Naive thymus-derived CD4-positive, alpha-beta T cell (primary cell): ENCODE measurements around the gene PTPRT. TPM values are rescaled to one million over a fixed set of nuclear protein-coding genes. Genes with fewer than 3 reads are reported as not detected.

ENCODE experiments used
- ATAC-seq: fragments of 150-1000 bp; cut with Tn5 transposase; 2 replicates; pipeline ENCODE4 v1.10.0; 2021; ENCODE audit warnings: mild to moderate bottlenecking, moderate library complexity
- CTCF ChIA-PET: fragments of 350-600 bp; sonication (Branson Sonifier 250); formaldehyde crosslinking; loops from one replicate; lab custom pipeline; 2021; ENCODE audit warnings: antibody characterized with exemption; lab: Charles Lee
- POLR2A ChIA-PET: fragments of 350-600 bp; sonication (Branson Sonifier 250); formaldehyde crosslinking; loops from one replicate; lab custom pipeline; 2021; ENCODE audit warnings: antibody characterized with exemption, inconsistent platforms; lab: Charles Lee
- DNase-seq, 9 donors: peaks; one replicate each; pipeline versions ENCODE4 v3.0.0 to v3.0.0-alpha.2; 2020 to 2022; ENCODE audit warnings: mixed read lengths in 1 of 9
- H3K27ac ChIP-seq: one replicate; pipeline ENCODE4 v1.7.0; 2013; ENCODE audit warnings: mild to moderate bottlenecking, low read depth, low read length, moderate library complexity
- H3K27me3 ChIP-seq, 2 donors: one replicate each; pipeline ENCODE4 v1.7.0; 2013; ENCODE audit warnings: low read length in 2 of 2, mild to moderate bottlenecking in 2 of 2, moderate library complexity in 2 of 2; ENCODE audit not compliant: control insufficient read depth in 2 of 2, insufficient read depth in 2 of 2
- H3K36me3 ChIP-seq, 3 experiments: 1 replicate in 2 of 3; 2 replicates in 1 of 3; pipeline ENCODE4 v1.7.0; 2013; ENCODE audit warnings: low read length in 3 of 3, mild to moderate bottlenecking in 3 of 3, moderate library complexity in 1 of 3; ENCODE audit not compliant: insufficient read depth in 3 of 3, control insufficient read depth in 2 of 3
- H3K4me1 ChIP-seq, 2 donors: one replicate each; pipeline ENCODE4 v1.7.0; 2013; ENCODE audit warnings: low read length in 2 of 2, mild to moderate bottlenecking in 2 of 2, moderate library complexity in 1 of 2; ENCODE audit not compliant: control insufficient read depth in 2 of 2, insufficient read depth in 2 of 2
- H3K4me3 ChIP-seq: 2 replicates; pipeline ENCODE4 v1.7.0; 2013; ENCODE audit warnings: mild to moderate bottlenecking, low read length
- H3K9me3 ChIP-seq, 3 experiments: 1 replicate in 2 of 3; 2 replicates in 1 of 3; pipeline ENCODE4 v1.7.0; 2013; ENCODE audit warnings: low read length in 3 of 3; ENCODE audit not compliant: control insufficient read depth in 2 of 3
- H3K27ac Mint-ChIP-seq, 9 donors: one replicate each; pipeline ENCODE4 v1.8.0; 2020 to 2022; ENCODE audit warnings: mixed read lengths in 9 of 9, mild to moderate bottlenecking in 8 of 9, moderate library complexity in 5 of 9, inconsistent platforms in 2 of 9
- H3K27me3 Mint-ChIP-seq, 5 donors: one replicate each; pipeline ENCODE4 v1.8.0; 2021 to 2022; ENCODE audit warnings: mixed read lengths in 5 of 5, mild to moderate bottlenecking in 1 of 5
- H3K36me3 Mint-ChIP-seq, 5 donors: one replicate each; pipeline ENCODE4 v1.8.0; 2020 to 2022; ENCODE audit warnings: mixed read lengths in 5 of 5, mild to moderate bottlenecking in 3 of 5, inconsistent platforms in 1 of 5
- H3K4me1 Mint-ChIP-seq, 7 donors: one replicate each; pipeline ENCODE4 v1.8.0; 2020 to 2022; ENCODE audit warnings: mixed read lengths in 7 of 7, mild to moderate bottlenecking in 3 of 7, inconsistent platforms in 1 of 7
- H3K4me3 Mint-ChIP-seq, 10 donors: one replicate each; pipeline ENCODE4 v1.8.0; 2020 to 2022; ENCODE audit warnings: mild to moderate bottlenecking in 10 of 10, mixed read lengths in 10 of 10, moderate library complexity in 6 of 10, inconsistent platforms in 2 of 10
- H3K9me3 Mint-ChIP-seq, 11 donors: one replicate each; pipeline ENCODE4 v1.8.0; 2020 to 2022; ENCODE audit warnings: mixed read lengths in 11 of 11, mild to moderate bottlenecking in 4 of 11, inconsistent platforms in 1 of 11, moderate library complexity in 1 of 11
- intact Hi-C, 2 donors: fragments of 100-400 bp; cut with micrococcal nuclease; formaldehyde crosslinking; loops; one replicate each; pipeline ENCODE4 v1.15.1; 2023
- polyA plus RNA-seq, 2 donors: library from polyadenylated mRNA; unstranded; fragments of 300-500 nt; fragmentation: Illumina TruSeq; gene quantifications; one replicate each; pipeline ENCODE4 v1.2.3, GENCODE V29; 2021
- total RNA-seq, 6 experiments: library from RNA in 5 of 6; stranded (reverse) in 5 of 6; gene quantifications; 1 replicate in 5 of 6; 2 replicates in 1 of 6; pipeline ENCODE4 v1.2.3 and lab custom pipeline; 2021 to 2026

The PTPRT gene
- total and polyA plus RNA-seq, 7 experiments from 2014 or later = not detected

- Histone ChIP-seq H3K27me3 (no peaks in the 10 kb centered on the region), H3K4me3 (no peak overlapping the region), H3K36me3 (no peaks in the 10 kb centered on the region), H3K9me3 (no peaks in the 10 kb centered on the region), H3K4me1 (no peaks in the 10 kb centered on the region), H3K27ac (no peak overlapping the region)
- ChIA-PET POLR2A (no interaction called here), CTCF (no interaction called here)
- H3K9me3 Mint-ChIP-seq = peaks cover 0 to 9% (median 5%) of the 10 kb centered on the region in 11 donors
- no peaks in the 10 kb centered on the region for H3K4me1 Mint-ChIP-seq
- H3K27me3 Mint-ChIP-seq = peaks cover 0 to 5% (median 4%) of the 10 kb centered on the region in 5 donors
- ATAC-seq = no peak
- no peak overlapping the region for H3K27ac Mint-ChIP-seq
- intact Hi-C loops = no loop called here
- peaks cover 0 to 5% (median 0%) of the 10 kb centered on the region in 5 donors for H3K36me3 Mint-ChIP-seq
- DNase-seq = no peak
- H3K4me3 Mint-ChIP-seq = no peak overlapping the region
Observed at GRCh38 chr20:42988319-42988718, 201.4 kb downstream of the PTPRT start.

GRCh38 chr20:42987376-42988114, 202.2 kb downstream of the PTPRT start:
- peaks cover 0 to 9% (median 5%) of the 10 kb centered on the region in 11 donors for H3K9me3 Mint-ChIP-seq
- Histone ChIP-seq H3K36me3 (no peaks in the 10 kb centered on the region), H3K9me3 (no peaks in the 10 kb centered on the region), H3K27ac (no peak overlapping the region), H3K4me1 (no peaks in the 10 kb centered on the region), H3K4me3 (no peak overlapping the region), H3K27me3 (no peaks in the 10 kb centered on the region)
- H3K4me1 Mint-ChIP-seq = no peaks in the 10 kb centered on the region
- intact Hi-C loops = no loop called here
- ATAC-seq (no peak), DNase-seq (no peak)
- no peak overlapping the region for H3K4me3 Mint-ChIP-seq
- H3K27ac Mint-ChIP-seq = no peak overlapping the region
- peaks cover 0 to 5% (median 0%) of the 10 kb centered on the region in 5 donors for H3K36me3 Mint-ChIP-seq
- POLR2A ChIA-PET = no interaction called here
- H3K27me3 Mint-ChIP-seq = peaks cover 0 to 8% (median 5%) of the 10 kb centered on the region in 5 donors
- CTCF ChIA-PET = no interaction called here

DNA sequence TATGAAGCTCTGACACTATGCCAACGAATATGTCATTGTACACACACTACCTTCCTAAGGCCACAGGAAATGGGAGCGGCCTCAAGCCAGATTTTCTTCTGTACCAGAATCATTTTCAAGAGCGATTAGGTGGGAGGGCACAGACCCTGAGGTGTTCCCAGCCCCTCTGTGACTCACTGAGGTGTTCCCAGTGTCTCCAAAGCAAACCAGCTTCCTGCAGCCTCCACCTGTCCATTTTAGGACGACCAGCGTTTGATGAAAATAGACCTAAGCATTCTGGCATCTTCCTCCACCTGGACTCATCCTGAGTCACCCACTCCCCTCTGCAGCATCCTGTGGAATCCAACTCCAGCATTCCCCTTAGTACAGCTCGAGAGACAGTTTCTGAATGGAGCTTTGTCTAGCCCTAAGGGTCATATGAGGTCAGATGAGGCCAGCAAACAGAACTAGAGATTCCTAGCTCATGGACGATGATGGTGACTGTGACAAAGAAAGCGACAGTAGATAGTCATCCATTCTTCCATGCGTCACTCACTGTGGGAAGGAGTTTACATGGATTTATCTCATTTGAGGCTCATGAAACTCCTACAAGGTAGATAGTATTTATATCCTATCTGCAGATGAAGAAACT, 203.4 kb downstream of the PTPRT start:
- Mint-ChIP-seq H3K36me3 (peaks cover 0 to 5% (median 0%) of the 10 kb centered on the region in 5 donors), H3K27ac (no peak overlapping the region), H3K4me3 (no peak overlapping the region), H3K4me1 (no peaks in the 10 kb centered on the region), H3K27me3 (peaks cover 0 to 13% (median 9%) of the 10 kb centered on the region in 5 donors), H3K9me3 (peaks cover 0 to 13% (median 5%) of the 10 kb centered on the region in 11 donors)
- intact Hi-C loops = no loop called here
- H3K27me3 ChIP-seq = no peaks in the 10 kb centered on the region
- no peak overlapping the region for H3K4me3 ChIP-seq
- no peak overlapping the region for H3K27ac ChIP-seq
- H3K9me3 ChIP-seq = no peaks in the 10 kb centered on the region
- ATAC-seq = no peak
- H3K36me3 ChIP-seq = no peaks in the 10 kb centered on the region
- DNase-seq = no peak
- ChIA-PET CTCF (no interaction called here), POLR2A (no interaction called here)
- no peaks in the 10 kb centered on the region for H3K4me1 ChIP-seq

DNA sequence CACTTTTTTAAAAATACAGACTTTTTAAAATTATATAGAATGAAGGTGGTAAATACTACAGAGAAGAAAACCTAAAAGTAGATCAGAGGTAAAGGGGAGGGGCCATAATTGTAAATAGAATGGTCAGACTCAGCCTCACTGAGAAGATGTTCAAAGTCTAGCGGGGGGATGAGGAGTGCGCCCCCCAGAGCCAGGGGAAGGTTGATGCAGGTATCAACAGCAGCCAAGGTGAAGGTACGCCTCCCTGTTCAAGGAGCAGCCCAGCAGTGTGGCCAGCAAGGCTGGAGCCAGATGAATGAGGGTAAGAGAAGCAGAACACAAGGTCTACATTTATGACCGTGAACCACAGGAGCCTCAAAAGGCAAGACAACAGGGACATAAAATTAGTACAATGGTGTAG, 204.1 kb downstream of the PTPRT start:
- POLR2A ChIA-PET = no interaction called here
- H3K27ac Mint-ChIP-seq = no peak overlapping the region
- intact Hi-C loops = no loop called here

DNA sequence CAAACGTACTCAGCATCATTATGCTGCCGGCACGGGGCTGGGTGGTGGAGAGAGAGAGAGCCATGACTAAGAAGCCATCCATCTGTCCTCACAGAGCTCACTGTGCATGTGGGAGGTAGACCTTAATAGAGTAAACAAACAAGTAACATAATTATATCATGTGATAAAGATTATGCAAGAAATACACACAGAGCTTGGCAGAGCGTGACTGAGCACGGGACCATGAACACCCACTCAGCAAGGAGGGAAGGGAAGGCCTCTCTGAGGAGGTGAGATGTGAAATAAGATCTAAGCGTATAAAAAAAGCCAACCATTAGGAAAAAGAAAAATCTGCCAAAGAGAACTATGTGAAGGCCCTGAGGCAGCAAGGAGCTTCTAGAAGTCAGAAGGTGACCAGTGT, 207.5 kb downstream of the PTPRT start:
- Histone ChIP-seq H3K27ac (no peak overlapping the region), H3K4me1 (no peaks in the 10 kb centered on the region), H3K27me3 (no peaks in the 10 kb centered on the region), H3K4me3 (no peak overlapping the region), H3K36me3 (no peaks in the 10 kb centered on the region), H3K9me3 (no peaks in the 10 kb centered on the region)
- Mint-ChIP-seq H3K36me3 (peaks cover 0 to 5% (median 0%) of the 10 kb centered on the region in 5 donors), H3K27ac (no peak overlapping the region), H3K9me3 (peaks cover 0 to 13% (median 4%) of the 10 kb centered on the region in 11 donors), H3K4me1 (no peaks in the 10 kb centered on the region), H3K27me3 (peaks cover 0 to 21% (median 5%) of the 10 kb centered on the region in 5 donors), H3K4me3 (no peak overlapping the region)
- no peak for DNase-seq
- ChIA-PET POLR2A (no interaction called here), CTCF (no interaction called here)
- intact Hi-C loops = no loop called here
- no peak for ATAC-seq

More for the DNA sequence above, 204.1 kb downstream of the PTPRT start:
- no peak overlapping the region for H3K4me3 Mint-ChIP-seq
- Histone ChIP-seq H3K27me3 (no peaks in the 10 kb centered on the region), H3K9me3 (no peaks in the 10 kb centered on the region), H3K4me1 (no peaks in the 10 kb centered on the region), H3K36me3 (no peaks in the 10 kb centered on the region), H3K27ac (no peak overlapping the region), H3K4me3 (no peak overlapping the region)
- ATAC-seq (no peak), DNase-seq (no peak)
- no peaks in the 10 kb centered on the region for H3K4me1 Mint-ChIP-seq
- CTCF ChIA-PET = no interaction called here
- peaks cover 0 to 5% (median 0%) of the 10 kb centered on the region in 5 donors for H3K36me3 Mint-ChIP-seq
- H3K27me3 Mint-ChIP-seq = peaks cover 0 to 15% (median 9%) of the 10 kb centered on the region in 5 donors
- peaks cover 0 to 13% (median 4%) of the 10 kb centered on the region in 11 donors for H3K9me3 Mint-ChIP-seq

DNA sequence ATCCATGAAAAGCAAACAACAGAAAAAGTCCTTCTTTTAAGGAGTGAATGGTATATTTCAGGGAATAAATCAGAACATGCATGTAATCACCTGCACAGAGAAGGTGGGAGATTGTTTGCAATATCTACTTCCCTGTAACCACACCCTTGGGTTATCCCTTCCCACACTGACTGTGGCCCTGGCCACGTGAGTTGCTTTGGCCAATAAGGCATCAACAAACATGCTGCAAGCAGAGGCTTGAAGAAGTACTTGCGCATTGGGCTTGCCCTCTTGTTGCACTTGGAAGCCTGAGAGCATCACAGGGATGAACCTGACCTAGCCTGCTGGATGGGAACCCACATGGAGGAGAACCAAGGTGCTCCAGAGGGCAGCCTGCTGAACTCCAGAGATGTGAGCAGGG, 208.5 kb downstream of the PTPRT start:
- H3K9me3 Mint-ChIP-seq = peaks cover 0 to 13% (median 4%) of the 10 kb centered on the region in 11 donors
- Histone ChIP-seq H3K4me3 (no peak overlapping the region), H3K4me1 (no peaks in the 10 kb centered on the region), H3K27ac (no peak overlapping the region), H3K36me3 (no peaks in the 10 kb centered on the region), H3K9me3 (no peaks in the 10 kb centered on the region), H3K27me3 (no peaks in the 10 kb centered on the region)
- POLR2A ChIA-PET = no interaction called here
- peaks cover 0 to 5% (median 0%) of the 10 kb centered on the region in 5 donors for H3K36me3 Mint-ChIP-seq
- no peak overlapping the region for H3K27ac Mint-ChIP-seq
- no peaks in the 10 kb centered on the region for H3K4me1 Mint-ChIP-seq
- peaks cover 0 to 21% (median 5%) of the 10 kb centered on the region in 5 donors for H3K27me3 Mint-ChIP-seq
- DNase-seq = no peak
- no peak overlapping the region for H3K4me3 Mint-ChIP-seq
- intact Hi-C loops = no loop called here
- CTCF ChIA-PET = no interaction called here
- ATAC-seq = no peak
